ENCODE measurements around the gene KCNJ12. TPM values are rescaled to one million over a fixed set of nuclear protein-coding genes. Genes with fewer than 3 reads are reported as not detected.

KCNJ12 gene
- total and polyA plus RNA-seq, 2 experiments from 2014 or later = 0.61 to 2.4 TPM

DNA sequence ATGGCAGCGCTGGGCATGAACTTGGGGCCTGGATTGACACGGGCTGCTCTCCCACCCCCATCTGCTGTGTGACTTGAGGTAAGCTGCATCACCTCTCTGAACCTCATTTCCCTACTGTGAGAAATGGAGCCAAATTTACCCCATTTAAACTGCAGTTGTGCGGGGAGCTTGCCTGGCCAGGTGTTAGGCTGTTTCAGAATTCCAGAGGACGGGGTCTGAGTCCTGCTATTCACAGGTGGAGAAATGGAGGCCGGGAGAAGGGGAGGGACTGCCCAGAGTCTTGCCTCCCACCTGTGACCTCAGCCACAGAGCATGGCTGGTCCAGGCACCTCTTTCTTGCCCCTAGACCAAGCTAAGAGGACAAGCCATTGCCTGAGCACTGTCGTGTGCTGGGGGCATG lies 12.8 kb downstream of the KCNJ12 start:
- H3F3A ChIP-seq (replicated peaks; ENCODE audit: low read depth) = no peaks in the 10 kb centered on the region
- H3K4me3 Mint-ChIP-seq = no peak overlapping the region
- DNase-seq (ENCODE audit: low spot score) (peak; percentile 51), ATAC-seq (no peak; the same call in 2 of the 3 replicates)
- H4K20me1 ChIP-seq (replicated peaks; ENCODE audit: insufficient read depth) = no peaks in the 10 kb centered on the region
- H3K4me2 ChIP-seq = no peak overlapping the region
- no peak for TF ChIP-seq STAT1 (IDR thresholded peaks at IDR 0.05; ENCODE audit: unreplicated experiment)
- TF ChIP-seq EZH2phosphoT487 (IDR thresholded peaks at IDR 0.05; ENCODE audit: unreplicated experiment) = no peak
- TF ChIP-seq, protein P1, sequence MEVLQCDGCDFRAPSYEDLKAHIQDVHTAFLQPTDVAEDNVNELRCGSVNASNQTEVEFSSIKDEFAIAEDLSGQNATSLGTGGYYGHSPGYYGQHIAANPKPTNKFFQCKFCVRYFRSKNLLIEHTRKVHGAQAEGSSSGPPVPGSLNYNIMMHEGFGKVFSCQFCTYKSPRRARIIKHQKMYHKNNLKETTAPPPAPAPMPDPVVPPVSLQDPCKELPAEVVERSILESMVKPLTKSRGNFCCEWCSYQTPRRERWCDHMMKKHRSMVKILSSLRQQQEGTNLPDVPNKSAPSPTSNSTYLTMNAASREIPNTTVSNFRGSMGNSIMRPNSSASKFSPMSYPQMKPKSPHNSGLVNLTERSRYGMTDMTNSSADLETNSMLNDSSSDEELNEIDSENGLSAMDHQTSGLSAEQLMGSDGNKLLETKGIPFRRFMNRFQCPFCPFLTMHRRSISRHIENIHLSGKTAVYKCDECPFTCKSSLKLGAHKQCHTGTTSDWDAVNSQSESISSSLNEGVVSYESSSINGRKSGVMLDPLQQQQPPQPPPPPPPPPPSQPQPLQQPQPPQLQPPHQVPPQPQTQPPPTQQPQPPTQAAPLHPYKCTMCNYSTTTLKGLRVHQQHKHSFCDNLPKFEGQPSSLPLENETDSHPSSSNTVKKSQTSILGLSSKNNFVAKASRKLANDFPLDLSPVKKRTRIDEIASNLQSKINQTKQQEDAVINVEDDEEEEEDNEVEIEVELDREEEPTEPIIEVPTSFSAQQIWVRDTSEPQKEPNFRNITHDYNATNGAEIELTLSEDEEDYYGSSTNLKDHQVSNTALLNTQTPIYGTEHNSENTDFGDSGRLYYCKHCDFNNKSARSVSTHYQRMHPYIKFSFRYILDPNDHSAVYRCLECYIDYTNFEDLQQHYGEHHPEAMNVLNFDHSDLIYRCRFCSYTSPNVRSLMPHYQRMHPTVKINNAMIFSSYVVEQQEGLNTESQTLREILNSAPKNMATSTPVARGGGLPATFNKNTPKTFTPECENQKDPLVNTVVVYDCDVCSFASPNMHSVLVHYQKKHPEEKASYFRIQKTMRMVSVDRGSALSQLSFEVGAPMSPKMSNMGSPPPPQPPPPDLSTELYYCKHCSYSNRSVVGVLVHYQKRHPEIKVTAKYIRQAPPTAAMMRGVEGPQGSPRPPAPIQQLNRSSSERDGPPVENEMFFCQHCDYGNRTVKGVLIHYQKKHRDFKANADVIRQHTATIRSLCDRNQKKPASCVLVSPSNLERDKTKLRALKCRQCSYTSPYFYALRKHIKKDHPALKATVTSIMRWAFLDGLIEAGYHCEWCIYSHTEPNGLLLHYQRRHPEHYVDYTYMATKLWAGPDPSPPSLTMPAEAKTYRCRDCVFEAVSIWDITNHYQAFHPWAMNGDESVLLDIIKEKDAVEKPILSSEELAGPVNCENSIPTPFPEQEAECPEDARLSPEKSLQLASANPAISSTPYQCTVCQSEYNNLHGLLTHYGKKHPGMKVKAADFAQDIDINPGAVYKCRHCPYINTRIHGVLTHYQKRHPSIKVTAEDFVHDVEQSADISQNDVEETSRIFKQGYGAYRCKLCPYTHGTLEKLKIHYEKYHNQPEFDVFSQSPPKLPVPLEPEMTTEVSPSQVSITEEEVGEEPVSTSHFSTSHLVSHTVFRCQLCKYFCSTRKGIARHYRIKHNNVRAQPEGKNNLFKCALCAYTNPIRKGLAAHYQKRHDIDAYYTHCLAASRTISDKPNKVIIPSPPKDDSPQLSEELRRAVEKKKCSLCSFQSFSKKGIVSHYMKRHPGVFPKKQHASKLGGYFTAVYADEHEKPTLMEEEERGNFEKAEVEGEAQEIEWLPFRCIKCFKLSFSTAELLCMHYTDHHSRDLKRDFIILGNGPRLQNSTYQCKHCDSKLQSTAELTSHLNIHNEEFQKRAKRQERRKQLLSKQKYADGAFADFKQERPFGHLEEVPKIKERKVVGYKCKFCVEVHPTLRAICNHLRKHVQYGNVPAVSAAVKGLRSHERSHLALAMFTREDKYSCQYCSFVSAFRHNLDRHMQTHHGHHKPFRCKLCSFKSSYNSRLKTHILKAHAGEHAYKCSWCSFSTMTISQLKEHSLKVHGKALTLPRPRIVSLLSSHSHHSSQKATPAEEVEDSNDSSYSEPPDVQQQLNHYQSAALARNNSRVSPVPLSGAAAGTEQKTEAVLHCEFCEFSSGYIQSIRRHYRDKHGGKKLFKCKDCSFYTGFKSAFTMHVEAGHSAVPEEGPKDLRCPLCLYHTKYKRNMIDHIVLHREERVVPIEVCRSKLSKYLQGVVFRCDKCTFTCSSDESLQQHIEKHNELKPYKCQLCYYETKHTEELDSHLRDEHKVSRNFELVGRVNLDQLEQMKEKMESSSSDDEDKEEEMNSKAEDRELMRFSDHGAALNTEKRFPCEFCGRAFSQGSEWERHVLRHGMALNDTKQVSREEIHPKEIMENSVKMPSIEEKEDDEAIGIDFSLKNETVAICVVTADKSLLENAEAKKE (CRISPR knock-in tag; IDR thresholded peaks at IDR 0.05) = no peak
- no peak for TF ChIP-seq CREB1 (CRISPR knock-in tag; IDR thresholded peaks at IDR 0.05; ENCODE audit: low read depth)
- TF ChIP-seq, protein P2, sequence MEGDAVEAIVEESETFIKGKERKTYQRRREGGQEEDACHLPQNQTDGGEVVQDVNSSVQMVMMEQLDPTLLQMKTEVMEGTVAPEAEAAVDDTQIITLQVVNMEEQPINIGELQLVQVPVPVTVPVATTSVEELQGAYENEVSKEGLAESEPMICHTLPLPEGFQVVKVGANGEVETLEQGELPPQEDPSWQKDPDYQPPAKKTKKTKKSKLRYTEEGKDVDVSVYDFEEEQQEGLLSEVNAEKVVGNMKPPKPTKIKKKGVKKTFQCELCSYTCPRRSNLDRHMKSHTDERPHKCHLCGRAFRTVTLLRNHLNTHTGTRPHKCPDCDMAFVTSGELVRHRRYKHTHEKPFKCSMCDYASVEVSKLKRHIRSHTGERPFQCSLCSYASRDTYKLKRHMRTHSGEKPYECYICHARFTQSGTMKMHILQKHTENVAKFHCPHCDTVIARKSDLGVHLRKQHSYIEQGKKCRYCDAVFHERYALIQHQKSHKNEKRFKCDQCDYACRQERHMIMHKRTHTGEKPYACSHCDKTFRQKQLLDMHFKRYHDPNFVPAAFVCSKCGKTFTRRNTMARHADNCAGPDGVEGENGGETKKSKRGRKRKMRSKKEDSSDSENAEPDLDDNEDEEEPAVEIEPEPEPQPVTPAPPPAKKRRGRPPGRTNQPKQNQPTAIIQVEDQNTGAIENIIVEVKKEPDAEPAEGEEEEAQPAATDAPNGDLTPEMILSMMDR (conservative IDR thresholded peaks at IDR 0.05; ENCODE audit: low read depth in 2 of 2) = no peak
- no peak for TF ChIP-seq ZNF331 (CRISPR knock-in tag; IDR thresholded peaks at IDR 0.05; ENCODE audit: low read depth)
- H3K79me2 ChIP-seq (replicated peaks; ENCODE audit: insufficient read depth) = no peaks in the 10 kb centered on the region
- H3K27me3 Mint-ChIP-seq (ENCODE audit: insufficient read depth, low read depth, poor library complexity) = peaks cover 10% of the 10 kb centered on the region
- no peaks in the 10 kb centered on the region for H3K36me3 Mint-ChIP-seq (ENCODE audit: low read depth)
- H3K9me2 ChIP-seq (ENCODE audit: insufficient read depth) = no peaks in the 10 kb centered on the region
- H3K36me3 ChIP-seq (ENCODE audit: insufficient read depth) = no peaks in the 10 kb centered on the region
- no peaks in the 10 kb centered on the region for H3K4me1 ChIP-seq (ENCODE audit: insufficient read depth)
- H2AFZ ChIP-seq = no peak overlapping the region
- H3K9me3 Mint-ChIP-seq = peaks cover 2% of the 10 kb centered on the region; the same call in 1 of the 3 replicates
- H3K4me1 Mint-ChIP-seq = no peaks in the 10 kb centered on the region; the same call in 2 of the 3 replicates
- no peak overlapping the region for H3K27ac ChIP-seq (ENCODE audit: low read depth)
- H3K4me3 ChIP-seq = no peak overlapping the region
- H3K27ac Mint-ChIP-seq = no peak overlapping the region
- H3K27me3 ChIP-seq (ENCODE audit: insufficient read depth) = no peaks in the 10 kb centered on the region

Measured in GM23338 (cell line).